ENCODE results near the gene PTPN5.

The PTPN5 gene

DNA sequence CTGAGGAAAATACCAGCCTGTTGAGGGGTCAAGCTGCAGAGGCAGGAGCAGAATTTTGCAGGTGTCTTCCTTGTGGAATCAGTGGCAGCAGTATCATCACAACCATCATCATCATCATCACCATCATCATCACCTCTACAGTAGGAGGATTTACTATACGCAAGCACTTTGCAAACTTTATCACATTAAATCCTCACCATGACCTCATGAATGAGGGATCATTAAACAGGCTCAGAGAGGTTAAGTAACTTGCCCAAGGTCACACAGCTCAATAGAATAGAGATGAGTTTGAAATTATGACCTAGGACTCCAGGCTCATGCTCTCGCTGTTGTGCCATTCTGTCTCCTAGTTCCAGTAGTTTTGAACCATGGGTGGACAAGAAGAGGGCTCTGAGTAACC is 25.6 kb downstream of the PTPN5 start:
- no peaks in the 10 kb centered on the region for H3K9me3 ChIP-seq
- no peaks in the 10 kb centered on the region for H3K4me1 ChIP-seq
- no peak overlapping the region for H3K4me3 ChIP-seq (ENCODE audit: low read depth, low read length)
- H3K36me3 ChIP-seq, result no peaks in the 10 kb centered on the region
- TF ChIP-seq, protein P1, sequence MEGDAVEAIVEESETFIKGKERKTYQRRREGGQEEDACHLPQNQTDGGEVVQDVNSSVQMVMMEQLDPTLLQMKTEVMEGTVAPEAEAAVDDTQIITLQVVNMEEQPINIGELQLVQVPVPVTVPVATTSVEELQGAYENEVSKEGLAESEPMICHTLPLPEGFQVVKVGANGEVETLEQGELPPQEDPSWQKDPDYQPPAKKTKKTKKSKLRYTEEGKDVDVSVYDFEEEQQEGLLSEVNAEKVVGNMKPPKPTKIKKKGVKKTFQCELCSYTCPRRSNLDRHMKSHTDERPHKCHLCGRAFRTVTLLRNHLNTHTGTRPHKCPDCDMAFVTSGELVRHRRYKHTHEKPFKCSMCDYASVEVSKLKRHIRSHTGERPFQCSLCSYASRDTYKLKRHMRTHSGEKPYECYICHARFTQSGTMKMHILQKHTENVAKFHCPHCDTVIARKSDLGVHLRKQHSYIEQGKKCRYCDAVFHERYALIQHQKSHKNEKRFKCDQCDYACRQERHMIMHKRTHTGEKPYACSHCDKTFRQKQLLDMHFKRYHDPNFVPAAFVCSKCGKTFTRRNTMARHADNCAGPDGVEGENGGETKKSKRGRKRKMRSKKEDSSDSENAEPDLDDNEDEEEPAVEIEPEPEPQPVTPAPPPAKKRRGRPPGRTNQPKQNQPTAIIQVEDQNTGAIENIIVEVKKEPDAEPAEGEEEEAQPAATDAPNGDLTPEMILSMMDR (IDR thresholded peaks at IDR 0.05; ENCODE audit: low read depth, low read length), result no peak
- DNase-seq, result no peak
- no peaks in the 10 kb centered on the region for H3K27me3 ChIP-seq

DNA sequence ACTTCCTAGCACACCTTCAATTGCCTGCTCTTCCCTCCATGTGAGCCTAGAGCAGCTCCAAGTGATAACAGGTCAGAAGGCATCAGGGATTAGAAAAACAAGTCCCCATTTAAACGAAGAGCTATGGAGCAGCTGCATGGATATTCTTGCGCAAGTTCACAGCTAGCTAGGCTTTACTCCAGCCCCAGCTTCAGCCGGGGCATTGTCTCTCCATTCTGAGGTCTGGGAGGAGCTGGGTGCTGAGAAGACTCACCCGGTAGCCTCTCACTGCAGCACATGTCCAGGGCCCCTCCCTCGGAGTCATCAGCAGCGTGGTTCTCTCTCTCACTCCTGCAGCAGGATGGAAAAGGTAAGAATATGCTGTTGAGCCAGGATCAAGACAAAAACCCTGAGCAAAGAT is 26.0 kb downstream of the PTPN5 start:
- no peaks in the 10 kb centered on the region for H3K27me3 ChIP-seq
- no peaks in the 10 kb centered on the region for H3K9me3 ChIP-seq
- DNase-seq, result no peak
- H3K36me3 ChIP-seq, result no peaks in the 10 kb centered on the region
- H3K4me1 ChIP-seq, result no peaks in the 10 kb centered on the region
- no peak overlapping the region for H3K4me3 ChIP-seq (ENCODE audit: low read depth, low read length)
- TF ChIP-seq, protein P1 (IDR thresholded peaks at IDR 0.05; ENCODE audit: low read depth, low read length), result no peak

DNA sequence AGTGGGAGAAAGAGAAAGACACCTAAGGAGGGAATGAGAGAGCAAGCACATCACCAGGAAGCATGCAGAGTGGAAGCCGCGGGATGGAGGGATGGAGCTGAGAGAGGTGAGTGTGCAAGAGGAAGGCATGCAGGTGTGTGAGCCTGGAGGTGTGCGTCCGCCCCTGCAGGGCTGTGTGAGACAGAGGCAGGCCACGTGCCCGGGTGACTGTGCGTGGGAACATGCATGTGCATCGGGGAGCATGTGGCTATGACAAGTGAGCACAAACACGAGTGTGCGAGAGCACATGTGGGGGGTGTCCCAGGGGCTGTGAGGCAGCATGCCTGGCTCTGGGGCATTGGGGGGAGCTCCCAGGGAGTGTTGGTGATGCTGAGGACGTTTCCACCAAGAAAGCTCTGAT is 29.9 kb downstream of the PTPN5 start:
- no peaks in the 10 kb centered on the region for H3K36me3 ChIP-seq
- TF ChIP-seq, protein P1 (IDR thresholded peaks at IDR 0.05; ENCODE audit: low read depth, low read length), result no peak
- no peaks in the 10 kb centered on the region for H3K9me3 ChIP-seq
- no peaks in the 10 kb centered on the region for H3K4me1 ChIP-seq
- no peak for DNase-seq
- no peaks in the 10 kb centered on the region for H3K27me3 ChIP-seq
- no peak overlapping the region for H3K4me3 ChIP-seq (ENCODE audit: low read depth, low read length)

DNA sequence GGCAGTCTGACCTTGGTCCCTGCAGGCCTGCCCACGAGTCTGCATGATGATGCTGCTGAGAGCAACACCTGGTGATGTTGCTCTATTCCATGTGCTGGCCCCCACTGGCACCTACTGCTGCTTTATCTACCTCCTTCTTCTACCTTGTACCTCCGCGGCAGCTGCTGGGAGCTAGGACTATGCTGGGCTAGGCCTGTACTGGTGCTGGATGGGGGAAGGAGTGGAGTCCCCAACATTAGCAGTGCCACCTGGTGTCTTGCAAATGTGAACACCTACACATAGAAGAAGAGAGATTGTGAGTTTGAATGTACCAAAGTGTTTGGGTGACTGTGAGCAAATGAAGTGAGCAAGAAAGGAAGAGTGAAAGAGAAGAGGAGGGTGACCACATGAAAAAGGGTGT is 30.5 kb downstream of the PTPN5 start:
- Histone ChIP-seq H3K4me1 (no peaks in the 10 kb centered on the region), H3K9me3 (no peaks in the 10 kb centered on the region), H3K36me3 (no peaks in the 10 kb centered on the region), H3K27me3 (no peaks in the 10 kb centered on the region), H3K4me3 (ENCODE audit: low read depth, low read length) (no peak overlapping the region)
- no peak for DNase-seq
- TF ChIP-seq, protein P1 (IDR thresholded peaks at IDR 0.05; ENCODE audit: low read depth, low read length), result no peak

DNA sequence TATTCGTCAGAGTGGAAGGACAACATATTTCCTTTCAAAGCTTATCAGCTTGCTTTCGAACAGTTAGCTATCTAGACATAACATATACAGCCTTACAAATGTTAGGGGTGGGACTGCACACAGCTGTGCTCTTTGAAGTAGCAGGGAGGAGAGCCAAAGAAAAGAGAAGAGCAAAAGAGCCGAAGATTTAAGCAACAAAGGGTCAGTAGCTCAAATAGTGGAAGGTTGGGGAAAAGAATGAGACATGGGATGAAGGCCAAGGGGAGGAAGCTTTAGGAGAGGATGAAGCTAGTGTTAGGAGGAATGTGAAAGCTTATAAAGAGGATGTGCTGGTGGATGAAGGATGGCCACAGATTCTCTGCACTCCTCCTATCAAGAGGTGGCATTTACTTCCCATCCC is 33.8 kb downstream of the PTPN5 start:
- Histone ChIP-seq H3K4me1 (no peaks in the 10 kb centered on the region), H3K9me3 (no peaks in the 10 kb centered on the region), H3K4me3 (ENCODE audit: low read depth, low read length) (no peak overlapping the region), H3K36me3 (no peaks in the 10 kb centered on the region), H3K27me3 (no peaks in the 10 kb centered on the region)
- DNase-seq, result no peak
- TF ChIP-seq, protein P1 (IDR thresholded peaks at IDR 0.05; ENCODE audit: low read depth, low read length), result no peak

DNA sequence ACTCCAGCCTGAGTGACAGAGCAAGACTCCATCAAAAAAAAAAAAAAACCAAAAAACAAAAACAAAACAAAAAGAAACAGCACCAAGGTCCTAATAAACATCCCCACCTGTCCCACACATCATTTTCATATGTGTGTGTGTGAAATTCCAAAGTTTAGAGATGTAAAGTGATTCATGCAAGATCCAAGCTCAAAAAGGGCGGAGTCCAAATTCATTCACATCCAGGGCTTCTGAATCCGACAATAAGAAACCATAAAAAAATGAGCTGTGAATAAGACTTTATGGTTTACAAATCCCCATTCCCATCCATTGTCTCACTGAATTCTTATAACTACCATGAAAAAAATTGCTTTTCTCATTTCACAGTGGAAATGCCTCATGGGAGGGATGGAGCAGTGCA is 34.7 kb downstream of the PTPN5 start:
- no peaks in the 10 kb centered on the region for H3K27me3 ChIP-seq

More for the DNA sequence above, 34.7 kb downstream of the PTPN5 start:
- Histone ChIP-seq H3K4me3 (ENCODE audit: low read depth, low read length) (no peak overlapping the region), H3K4me1 (no peaks in the 10 kb centered on the region), H3K9me3 (no peaks in the 10 kb centered on the region), H3K36me3 (no peaks in the 10 kb centered on the region)
- no peak for DNase-seq
- TF ChIP-seq, protein P1 (IDR thresholded peaks at IDR 0.05; ENCODE audit: low read depth, low read length), result no peak
